Measurements from ENCODE around the gene PRKD3. TPM values are rescaled to one million over a fixed set of nuclear protein-coding genes. Genes with fewer than 3 reads are reported as not detected.
A peak's percentile ranks its signal among the peaks of the same experiment; 100 is the strongest.

Gene PRKD3
- total RNA-seq, 1 donor: 77.9 TPM

DNA sequence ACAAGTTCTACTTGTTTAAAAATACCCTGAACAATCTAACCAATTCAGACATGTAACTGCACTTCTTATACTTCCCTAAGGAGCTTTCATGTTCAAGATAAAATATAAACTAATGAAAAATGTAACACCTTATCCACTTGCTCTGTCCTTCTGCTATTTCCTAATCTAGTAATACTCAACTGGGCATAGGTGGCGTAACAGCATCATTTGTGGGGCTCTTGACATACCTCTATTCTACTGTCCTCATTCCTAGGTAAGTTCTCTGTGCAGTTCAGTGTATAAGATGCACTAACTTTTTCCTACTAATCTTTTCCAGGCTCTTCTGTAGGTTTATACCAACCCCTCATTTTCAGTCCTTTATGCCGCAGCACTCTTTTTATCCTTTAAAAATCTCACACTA, 36.7 kb downstream of the PRKD3 start:
- no peak overlapping the region for H3K4me3 ChIP-seq (ENCODE audit: low read depth, low read length)
- no peak for DNase-seq (ENCODE audit: low read depth)
- TF ChIP-seq, protein P1, sequence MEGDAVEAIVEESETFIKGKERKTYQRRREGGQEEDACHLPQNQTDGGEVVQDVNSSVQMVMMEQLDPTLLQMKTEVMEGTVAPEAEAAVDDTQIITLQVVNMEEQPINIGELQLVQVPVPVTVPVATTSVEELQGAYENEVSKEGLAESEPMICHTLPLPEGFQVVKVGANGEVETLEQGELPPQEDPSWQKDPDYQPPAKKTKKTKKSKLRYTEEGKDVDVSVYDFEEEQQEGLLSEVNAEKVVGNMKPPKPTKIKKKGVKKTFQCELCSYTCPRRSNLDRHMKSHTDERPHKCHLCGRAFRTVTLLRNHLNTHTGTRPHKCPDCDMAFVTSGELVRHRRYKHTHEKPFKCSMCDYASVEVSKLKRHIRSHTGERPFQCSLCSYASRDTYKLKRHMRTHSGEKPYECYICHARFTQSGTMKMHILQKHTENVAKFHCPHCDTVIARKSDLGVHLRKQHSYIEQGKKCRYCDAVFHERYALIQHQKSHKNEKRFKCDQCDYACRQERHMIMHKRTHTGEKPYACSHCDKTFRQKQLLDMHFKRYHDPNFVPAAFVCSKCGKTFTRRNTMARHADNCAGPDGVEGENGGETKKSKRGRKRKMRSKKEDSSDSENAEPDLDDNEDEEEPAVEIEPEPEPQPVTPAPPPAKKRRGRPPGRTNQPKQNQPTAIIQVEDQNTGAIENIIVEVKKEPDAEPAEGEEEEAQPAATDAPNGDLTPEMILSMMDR (IDR thresholded peaks at IDR 0.05; ENCODE audit: insufficient read depth, low read length): no peak

DNA sequence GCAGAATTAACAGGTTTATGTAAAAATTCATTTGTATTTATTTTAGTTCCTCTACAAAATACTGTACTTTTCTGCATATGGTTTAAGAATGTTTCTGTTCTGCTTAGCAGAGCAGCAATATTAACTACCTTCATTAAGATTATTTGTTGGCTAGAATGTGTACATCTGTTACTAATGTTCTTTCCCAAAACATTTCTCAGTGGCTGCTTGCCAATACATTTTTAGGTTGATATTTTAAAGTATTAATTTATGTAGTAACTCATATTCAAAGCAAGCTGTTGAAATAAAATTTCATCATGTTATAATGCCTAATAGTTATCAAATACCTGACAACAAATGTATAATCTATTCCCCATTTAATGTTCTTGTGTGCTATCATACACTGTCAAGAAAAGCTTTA, 40.3 kb downstream of the PRKD3 start:
- TF ChIP-seq, protein P1 (IDR thresholded peaks at IDR 0.05; ENCODE audit: insufficient read depth, low read length): no peak
- H3K4me3 ChIP-seq (ENCODE audit: low read depth, low read length): no peak overlapping the region
- peak; percentile 55 for DNase-seq (ENCODE audit: low read depth)

DNA sequence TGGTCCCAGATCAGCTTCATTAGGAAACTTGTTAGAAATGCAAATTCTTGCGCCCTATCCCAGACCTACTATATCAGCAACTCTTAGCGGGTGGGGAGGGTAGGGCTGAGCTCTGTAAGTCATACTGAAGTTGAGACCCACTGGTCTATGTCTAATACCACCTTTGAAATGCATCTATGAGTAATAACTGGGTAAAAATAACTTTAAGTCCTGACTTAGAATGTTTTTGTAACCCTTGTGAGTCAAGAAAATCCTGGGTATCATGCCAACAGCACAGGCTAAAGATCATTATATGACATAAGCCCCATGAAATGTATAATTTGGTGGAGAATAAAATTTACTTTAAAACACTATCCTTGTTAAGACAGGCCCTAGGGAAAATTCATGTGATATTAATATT, 41.4 kb downstream of the PRKD3 start:
- no peak overlapping the region for H3K4me3 ChIP-seq (ENCODE audit: low read depth, low read length)
- TF ChIP-seq, protein P1 (IDR thresholded peaks at IDR 0.05; ENCODE audit: insufficient read depth, low read length): no peak
- DNase-seq (ENCODE audit: low read depth): peak; percentile 95

DNA sequence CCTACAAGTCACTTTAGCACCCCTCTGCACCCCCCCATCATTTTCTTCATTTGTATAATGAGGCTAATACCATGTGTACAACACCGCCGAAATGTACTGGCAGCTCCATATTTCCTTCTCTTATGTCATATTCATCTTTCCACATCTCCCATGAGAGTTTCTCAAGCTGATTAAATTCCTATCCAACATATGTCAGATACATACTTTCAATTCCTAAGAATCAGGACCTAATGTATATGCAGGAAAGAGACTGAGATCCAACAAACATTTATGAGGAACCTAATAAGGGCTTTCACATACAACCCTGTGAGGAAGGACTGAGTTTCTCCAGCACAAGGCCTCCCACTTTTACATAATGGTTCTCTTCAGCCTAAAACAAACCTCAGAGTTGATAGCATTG, 41.9 kb downstream of the PRKD3 start:
- TF ChIP-seq, protein P1 (IDR thresholded peaks at IDR 0.05; ENCODE audit: insufficient read depth, low read length): no peak
- DNase-seq (ENCODE audit: low read depth): peak; percentile 70
- no peak overlapping the region for H3K4me3 ChIP-seq (ENCODE audit: low read depth, low read length)

DNA sequence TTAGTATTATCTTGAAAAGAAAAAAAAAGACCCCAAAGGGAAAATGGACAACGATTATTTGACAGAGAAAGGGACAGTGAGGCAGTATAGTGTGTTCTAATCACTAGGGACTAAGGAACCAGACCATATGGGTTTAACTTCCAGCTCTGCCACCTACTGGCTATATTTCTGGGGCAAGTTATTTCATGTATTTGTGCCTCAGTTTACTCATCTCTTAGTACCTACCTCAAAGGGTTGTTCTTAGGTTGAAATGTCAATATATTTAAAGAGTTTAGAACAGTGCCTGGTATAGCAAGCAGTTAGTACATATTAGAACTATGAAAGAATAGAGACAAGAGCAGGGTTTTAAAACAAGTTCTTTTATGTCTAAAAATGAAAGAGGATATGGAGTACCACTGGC, 42.7 kb downstream of the PRKD3 start:
- no peak overlapping the region for H3K4me3 ChIP-seq (ENCODE audit: low read depth, low read length)
- DNase-seq (ENCODE audit: low read depth): no peak
- TF ChIP-seq, protein P1 (IDR thresholded peaks at IDR 0.05; ENCODE audit: insufficient read depth, low read length): no peak

DNA sequence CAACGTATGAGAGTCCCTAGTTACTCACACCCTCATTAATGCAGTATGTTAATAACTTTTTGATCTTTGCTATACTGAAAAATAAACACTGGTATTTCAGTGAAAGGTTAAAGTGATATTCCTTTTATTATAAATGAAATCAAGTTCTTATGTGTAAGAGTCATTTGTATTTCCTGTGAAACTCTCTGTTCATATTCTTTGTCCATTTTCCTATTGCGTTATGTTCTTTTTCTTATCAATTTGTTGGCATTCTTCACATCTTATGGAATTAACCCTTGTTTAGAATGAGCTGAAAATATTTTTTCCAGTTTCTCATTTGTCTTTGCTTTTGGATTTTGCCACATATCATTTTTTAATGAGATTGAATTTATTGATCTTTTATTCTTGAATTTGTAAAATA, 48.3 kb downstream of the PRKD3 start:
- TF ChIP-seq, protein P1 (IDR thresholded peaks at IDR 0.05; ENCODE audit: insufficient read depth, low read length): no peak
- no peak overlapping the region for H3K4me3 ChIP-seq (ENCODE audit: low read depth, low read length)
- no peak for DNase-seq (ENCODE audit: low read depth)

Small RNA genes lying within 50 kb of the gene (small RNA-seq; reads per million reads assigned to genes)
- gene RNU6-939P: not detected

Other genes with a start within 250 kb of the PRKD3 start
- 20.6 and 21.1 TPM in 2 replicates for gene HEATR5B, start 240.5 kb downstream of the PRKD3 start, total RNA-seq (ENCODE audit: low replicate concordance)
- gene GPATCH11, start 240.3 kb downstream of the PRKD3 start, total RNA-seq (ENCODE audit: low replicate concordance): 8.5 and 14.0 TPM in 2 replicates
- gene EIF2AK2, start 167.9 kb downstream of the PRKD3 start, total RNA-seq (ENCODE audit: low replicate concordance): 38.8 and 53.8 TPM in 2 replicates
- gene SULT6B1, start 136.2 kb downstream of the PRKD3 start, total RNA-seq (ENCODE audit: low replicate concordance): not detected in 2 replicates
- 17.7 and 27.6 TPM in 2 replicates for gene CEBPZOS, start 128.3 kb downstream of the PRKD3 start, total RNA-seq (ENCODE audit: low replicate concordance)
- gene CEBPZ, start 93.2 kb downstream of the PRKD3 start, total RNA-seq (ENCODE audit: low replicate concordance): 64.3 and 104 TPM in 2 replicates
- gene NDUFAF7, start 93.2 kb downstream of the PRKD3 start, total RNA-seq (ENCODE audit: low replicate concordance): 11.1 and 37.9 TPM in 2 replicates
- gene QPCT, start 19.8 kb upstream of the PRKD3 start, total RNA-seq (ENCODE audit: low replicate concordance): 1.7 and 8.3 TPM in 2 replicates

Data from fibroblast of the aortic adventitia (primary cell).